Esophagus muscularis mucosa (tissue), 4 donors: ENCODE results near the gene IMP3. TPM values are rescaled to one million over a fixed set of nuclear protein-coding genes. Genes with fewer than 3 reads are reported as not detected.

Source experiments
- DNase-seq: peaks from one replicate; pipeline ENCODE4 v3.0.0-alpha.2; 2017; ENCODE audit errors: extremely low spot score
- H3K27ac ChIP-seq, 4 donors: fragments of 200-600 bp; sonication (generic); replicated peaks in 1 of 4; 1 replicate in 3 of 4; 2 replicates in 1 of 4; pipeline ENCODE4 v1.5.1; 2016 to 2019; ENCODE audit warnings: mild to moderate bottlenecking in 1 of 4
- H3K27me3 ChIP-seq, 4 donors: fragments of 200-600 bp; sonication (generic); one replicate each; pipeline versions ENCODE4 v1.5.1 to v1.6.0; 2016 to 2019
- H3K36me3 ChIP-seq, 4 donors: fragments of 200-600 bp; sonication (generic); one replicate each; pipeline ENCODE4 v1.5.1; 2016 to 2019
- H3K4me1 ChIP-seq, 4 donors: fragments of 200-600 bp; sonication (generic); one replicate each; pipeline ENCODE4 v1.5.1; 2016 to 2019
- H3K4me3 ChIP-seq, 4 donors: fragments of 200-600 bp; sonication (generic); 1 replicate in 2 of 4; 2 replicates in 2 of 4; pipeline ENCODE4 v1.5.1; 2016 to 2019; ENCODE audit warnings: mild to moderate bottlenecking in 4 of 4, moderate library complexity in 1 of 4
- H3K9me3 ChIP-seq, 4 donors: fragments of 200-600 bp; sonication (generic); 1 replicate in 3 of 4; 2 replicates in 1 of 4; pipeline ENCODE4 v1.5.1; 2016 to 2019
- CTCF ChIP-seq, 3 experiments: fragments of 200-600 bp in 2 of 3; fragments of 450-650 bp in 1 of 3; sonication (generic) in 2 of 3; IDR thresholded peaks; one replicate each; pipeline ENCODE4 v1.5.1; 2017 to 2019; ENCODE audit warnings: antibody characterized with exemption in 3 of 3, mild to moderate bottlenecking in 2 of 3, moderate library complexity in 1 of 3
- EP300 ChIP-seq: sonication (generic); formaldehyde crosslinking; IDR thresholded peaks from one replicate; pipeline ENCODE4 v1.6.1; 2017; ENCODE audit warnings: antibody characterized with exemption
- POLR2A ChIP-seq: fragments of 450-650 bp; IDR thresholded peaks from one replicate; pipeline ENCODE4 v1.6.1; 2017; ENCODE audit warnings: antibody characterized with exemption, moderate library complexity, mild to moderate bottlenecking, low read depth
- POLR2AphosphoS5 ChIP-seq, 2 donors: sonication (generic); formaldehyde crosslinking; IDR thresholded peaks; one replicate each; pipeline ENCODE4 v1.6.1; 2017; ENCODE audit warnings: antibody characterized with exemption in 2 of 2
- WGBS: methylation state at CpG from one replicate; pipeline ENCODE4 v1.1.5; 2018; 5-methylcytosine and 5-hydroxymethylcytosine counted together
- intact Hi-C: fragments of 100-400 bp; cut with DNase I; formaldehyde crosslinking; loops from one replicate; pipeline ENCODE4 v1.15.1; 2023
- total RNA-seq, 4 donors: library from RNA; depleted of rRNA; stranded (reverse); fragments of >200 nt; gene quantifications; one replicate each; pipeline versions ENCODE4 v1.1.0 to v1.2.1, GENCODE V29; 2016

The IMP3 gene
- total RNA-seq, 4 donors from 2014 or later, result 49.0 to 83.5 (median 62.1) TPM

- intact Hi-C loops, result no loop called here
- 47% methylated on average over 7 of the region's 9 CpGs for WGBS
- Histone ChIP-seq H3K27ac (peak overlapping the region; percentile 60 to 95 (median 68)), H3K4me3 (peak overlapping the region; percentile 71 to 89 (median 84)), H3K27me3 (no peaks in the 10 kb centered on the region), H3K9me3 (no peaks in the 10 kb centered on the region), H3K4me1 (peaks cover 78 to 89% (median 84%) of the 10 kb centered on the region in 4 donors), H3K36me3 (peaks cover 0 to 42% (median 16%) of the 10 kb centered on the region in 4 donors)
- TF ChIP-seq POLR2AphosphoS5 (IDR thresholded peaks at IDR 0.05), result peak; percentile 27 to 41
- TF ChIP-seq CTCF (IDR thresholded peaks at IDR 0.05), result no peak
- TF ChIP-seq EP300, result no peak
- no peak for TF ChIP-seq POLR2A
- no peak for DNase-seq
These were observed 11.1 kb upstream of the IMP3 start for GRCh38 chr15:75650908-75651809.

DNA sequence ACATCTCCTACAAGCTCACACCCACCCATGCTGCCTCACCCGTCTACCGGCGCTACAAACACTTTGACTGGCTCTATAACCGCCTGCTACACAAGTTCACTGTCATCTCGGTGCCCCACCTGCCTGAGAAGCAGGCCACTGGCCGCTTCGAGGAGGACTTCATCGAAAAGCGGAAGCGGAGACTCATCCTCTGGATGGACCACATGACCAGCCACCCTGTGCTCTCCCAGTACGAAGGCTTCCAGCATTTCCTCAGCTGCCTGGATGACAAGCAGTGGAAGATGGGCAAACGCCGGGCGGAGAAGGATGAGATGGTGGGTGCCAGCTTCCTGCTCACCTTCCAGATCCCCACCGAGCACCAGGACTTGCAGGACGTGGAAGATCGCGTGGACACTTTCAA is 9.8 kb upstream of the IMP3 start:
- no peak for DNase-seq
- peaks cover 70 to 83% (median 77%) of the 10 kb centered on the region in 4 donors for H3K4me1 ChIP-seq
- no peaks in the 10 kb centered on the region for H3K27me3 ChIP-seq
- peak overlapping the region; percentile 2 to 97 (median 58) for H3K27ac ChIP-seq
- WGBS, result 91% methylated on average over 14 of the region's 18 CpGs
- peaks cover 0 to 30% (median 7%) of the 10 kb centered on the region in 4 donors for H3K36me3 ChIP-seq
- intact Hi-C loops, result loop anchor here (10.0 kb wide), 1 partner anchor 285 kb away; the partner anchor contains the start of gene MAN2C1
- no peak for TF ChIP-seq POLR2AphosphoS5 (IDR thresholded peaks at IDR 0.05)
- TF ChIP-seq CTCF (IDR thresholded peaks at IDR 0.05), result no peak
- no peak for TF ChIP-seq EP300
- TF ChIP-seq POLR2A, result no peak
- peak overlapping the region; percentile 71 to 89 (median 84) for H3K4me3 ChIP-seq
- H3K9me3 ChIP-seq, result no peaks in the 10 kb centered on the region

DNA sequence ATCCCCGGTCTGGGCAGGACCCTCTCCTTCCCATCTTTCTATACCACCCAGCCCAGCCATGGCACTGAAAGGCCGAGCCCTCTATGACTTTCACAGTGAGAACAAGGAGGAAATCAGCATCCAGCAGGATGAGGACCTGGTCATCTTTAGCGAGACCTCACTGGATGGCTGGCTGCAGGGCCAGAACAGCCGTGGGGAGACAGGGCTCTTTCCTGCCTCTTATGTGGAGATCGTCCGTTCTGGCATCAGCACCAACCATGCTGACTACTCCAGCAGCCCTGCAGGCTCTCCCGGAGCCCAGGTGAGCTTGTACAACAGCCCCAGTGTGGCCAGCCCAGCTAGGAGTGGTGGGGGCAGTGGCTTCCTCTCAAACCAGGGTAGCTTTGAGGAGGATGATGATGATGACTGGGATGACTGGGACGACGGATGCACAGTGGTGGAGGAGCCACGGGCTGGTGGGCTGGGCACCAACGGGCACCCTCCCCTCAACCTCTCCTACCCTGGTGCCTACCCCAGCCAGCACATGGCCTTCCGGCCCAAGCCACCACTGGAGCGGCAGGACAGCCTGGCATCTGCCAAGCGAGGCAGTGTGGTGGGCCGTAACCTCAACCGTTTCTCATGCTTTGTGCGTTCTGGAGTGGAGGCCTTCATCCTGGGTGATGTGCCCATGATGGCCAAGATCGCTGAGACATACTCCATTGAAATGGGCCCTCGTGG is 9.2 kb upstream of the IMP3 start:
- Histone ChIP-seq H3K36me3 (peaks cover 0 to 25% (median 4%) of the 10 kb centered on the region in 4 donors), H3K27me3 (no peaks in the 10 kb centered on the region), H3K9me3 (no peaks in the 10 kb centered on the region), H3K4me3 (peak overlapping the region; percentile 71 to 89 (median 84)), H3K4me1 (peaks cover 65 to 76% (median 71%) of the 10 kb centered on the region in 4 donors), H3K27ac (peak overlapping the region; percentile 89 to 97 (median 95))
- DNase-seq, result no peak
- no peak for TF ChIP-seq CTCF (IDR thresholded peaks at IDR 0.05)
- WGBS, result 81% methylated on average over 3 of the region's 19 CpGs
- intact Hi-C loops, result loop anchor here (10.0 kb wide), 1 partner anchor 284 kb away; the partner anchor contains the start of gene MAN2C1

DNA sequence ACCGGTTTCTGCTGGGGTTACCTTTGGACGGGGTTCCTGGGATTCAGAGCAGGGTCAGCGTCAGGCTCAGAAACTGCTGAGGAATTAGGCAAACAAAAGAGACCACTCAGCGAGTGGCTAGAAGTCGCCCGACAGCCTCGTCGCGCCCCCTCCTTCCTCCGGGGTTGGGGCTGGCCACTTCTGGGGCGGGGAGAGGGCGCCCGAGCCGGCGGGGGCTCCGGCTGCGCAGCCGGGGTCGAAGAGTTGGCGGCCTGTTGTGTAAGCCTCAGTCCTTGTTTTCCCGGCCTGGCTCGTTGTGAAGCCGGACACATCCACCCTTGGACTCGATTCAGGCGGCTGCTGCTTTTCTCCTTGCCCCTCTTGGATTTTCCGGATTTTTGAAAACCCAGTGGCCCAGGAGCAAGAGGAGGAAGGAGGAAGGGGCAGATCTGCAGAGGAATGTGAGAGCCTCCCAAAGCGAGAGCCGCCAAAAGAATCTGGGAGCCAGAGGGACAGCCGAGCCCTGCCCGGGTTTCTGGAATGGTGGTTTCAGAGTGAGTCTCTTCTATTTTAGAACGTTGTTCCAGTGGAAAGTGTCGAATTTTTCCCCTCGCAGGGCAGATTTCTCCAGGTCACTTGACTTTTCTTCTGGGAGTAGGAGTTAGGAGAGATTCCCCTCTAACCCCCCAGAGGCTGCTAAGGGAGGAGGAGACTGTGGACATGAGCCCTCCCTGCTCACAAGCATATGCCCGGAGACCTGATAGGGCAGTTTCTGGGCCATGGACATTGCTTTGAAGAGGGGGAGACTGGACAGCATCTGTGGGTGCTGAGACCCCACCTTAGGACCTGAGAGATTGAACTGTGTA is 8.4 kb upstream of the IMP3 start:
- Histone ChIP-seq H3K27ac (peak overlapping the region; percentile 89 to 97 (median 95)), H3K9me3 (no peaks in the 10 kb centered on the region), H3K4me1 (peaks cover 58 to 68% (median 63%) of the 10 kb centered on the region in 4 donors), H3K4me3 (peak overlapping the region; percentile 71 to 89 (median 84)), H3K36me3 (peaks cover 0 to 23% (median 3%) of the 10 kb centered on the region in 4 donors), H3K27me3 (no peaks in the 10 kb centered on the region)
- DNase-seq, result no peak
- intact Hi-C loops, result loop anchor here (10.0 kb wide), 1 partner anchor 284 kb away; the partner anchor contains the start of gene MAN2C1
- no peak for TF ChIP-seq EP300
- TF ChIP-seq POLR2A, result no peak
- no peak for TF ChIP-seq CTCF (IDR thresholded peaks at IDR 0.05)
- peak; percentile 12 to 21 for TF ChIP-seq POLR2AphosphoS5 (IDR thresholded peaks at IDR 0.05)
- WGBS, result 6% methylated on average over 28 of the region's 34 CpGs
